K562 (cell line): Measurements from ENCODE around the gene NR1H3. TPM values are rescaled to one million over a fixed set of nuclear protein-coding genes. Genes with fewer than 3 reads are reported as not detected.
A peak's percentile ranks its signal among the peaks of the same experiment; 100 is the strongest.

Experiments
- C11orf30 ChIP-seq: fragments of 450-650 bp; IDR thresholded peaks from 2 replicates; pipeline ENCODE4 v1.6.1; 2016; ENCODE audit warnings: low read depth, mild to moderate bottlenecking
- CCNT2 ChIP-seq: IDR thresholded peaks from 2 replicates; pipeline ENCODE4 v1.6.1; 2011; ENCODE audit warnings: borderline replicate concordance, low read depth, mild to moderate bottlenecking, moderate library complexity, mixed read lengths, low read length; ENCODE audit not compliant: insufficient read length; ENCODE audit errors: extremely low read depth
- DMBX1 ChIP-seq: fragments of 250-450 bp; sonication (Bioruptor Pico); IDR thresholded peaks from 2 replicates; pipeline ENCODE4 v1.8.0; 2022; ENCODE audit warnings: inconsistent platforms, mild to moderate bottlenecking, moderate library complexity, borderline replicate concordance
- E2F8 ChIP-seq: fragments of 450-650 bp; IDR thresholded peaks from 2 replicates; pipeline ENCODE4 v1.7.1; 2018; ENCODE audit warnings: mild to moderate bottlenecking, low read depth; ENCODE audit not compliant: partially characterized antibody
- EZH2 ChIP-seq: IDR thresholded peaks from 2 replicates; pipeline ENCODE4 v1.6.1; 2012; ENCODE audit warnings: low read depth, mild to moderate bottlenecking, inconsistent platforms, low read length, borderline replicate concordance
- FOXM1 ChIP-seq, 2 experiments: fragments of 450-650 bp in 1 of 2; sonication (generic) in 1 of 2; formaldehyde crosslinking in 1 of 2; IDR thresholded peaks; 2 replicates each; pipeline versions ENCODE4 v1.6.1 to v1.9.0; 2017 to 2022; ENCODE audit warnings: low read depth in 2 of 2, mild to moderate bottlenecking in 2 of 2, missing genetic modification reagents in 1 of 2, moderate library complexity in 1 of 2
- HNRNPL ChIP-seq: fragments of 200-400 bp; formaldehyde crosslinking; IDR thresholded peaks from 2 replicates; pipeline ENCODE4 v1.6.1; 2017; ENCODE audit warnings: low read depth, mild to moderate bottlenecking, low read length
- KAT2B ChIP-seq: IDR thresholded peaks from one replicate; pipeline ENCODE4 v1.6.1; 2012; ENCODE audit warnings: low read depth, mild to moderate bottlenecking, control low read depth, inconsistent platforms, low read length, moderate library complexity
- KLF6 ChIP-seq: fragments of 250-450 bp; sonication (Bioruptor Pico); IDR thresholded peaks from 2 replicates; pipeline ENCODE4 v1.4.0; 2020; ENCODE audit warnings: mild to moderate bottlenecking, moderate library complexity, borderline replicate concordance
- LCOR ChIP-seq: sonication (generic); formaldehyde crosslinking; IDR thresholded peaks from 2 replicates; pipeline ENCODE4 v1.8.0; 2022; ENCODE audit warnings: mild to moderate bottlenecking, missing genetic modification reagents
- MEF2D ChIP-seq: conservative IDR thresholded peaks from 2 replicates; pipeline ENCODE4 v1.6.1; 2016; ENCODE audit warnings: low read depth, missing genetic modification characterization, missing compliant biosample characterization
- MITF ChIP-seq: IDR thresholded peaks from 2 replicates; pipeline ENCODE4 v1.6.1; 2014; ENCODE audit warnings: antibody characterized with exemption
- MYNN ChIP-seq, 2 experiments: sonication (generic); formaldehyde crosslinking in 1 of 2; IDR thresholded peaks; 2 replicates each; pipeline versions ENCODE4 v1.5.0 to v1.6.1; 2016 to 2020; ENCODE audit warnings: antibody characterized with exemption in 1 of 2, missing genetic modification reagents in 1 of 2
- NFXL1 ChIP-seq: fragments of 450-650 bp; formaldehyde crosslinking; IDR thresholded peaks from 2 replicates; pipeline ENCODE4 v1.4.0; 2021; ENCODE audit warnings: mild to moderate bottlenecking
- NR1H2 ChIP-seq: sonication (generic); formaldehyde crosslinking; IDR thresholded peaks from 2 replicates; pipeline ENCODE4 v1.4.0; 2020; ENCODE audit warnings: mild to moderate bottlenecking, missing genetic modification reagents
- SFPQ ChIP-seq: fragments of 200-400 bp; formaldehyde crosslinking; IDR thresholded peaks from 2 replicates; pipeline ENCODE4 v1.6.1; 2017; ENCODE audit warnings: mild to moderate bottlenecking, low read depth, low read length, moderate library complexity
- XRCC5 ChIP-seq: fragments of 200-400 bp; formaldehyde crosslinking; IDR thresholded peaks from 2 replicates; pipeline ENCODE4 v1.6.1; 2017; ENCODE audit warnings: low read depth, mild to moderate bottlenecking, low read length
- polyA plus RNA-seq, 8 experiments: library from polyadenylated mRNA; depleted of rRNA in 4 of 8; stranded (reverse) in 5 of 8; unstranded in 3 of 8; fragments of >200 nt; fragmentation: Nextera tagmentation in 2 of 8; fragmentation: Illumina TruSeq in 1 of 8; extraction: Ambion mirVana in 2 of 8; extraction: Trizol in 1 of 8; gene quantifications; 2 replicates each; pipeline versions ENCODE4 v1.2.1 to v1.2.3, GENCODE V29; 2011 to 2014; ENCODE audit warnings: inconsistent platforms in 1 of 8, missing spikeins in 1 of 8
- total RNA-seq, 7 experiments: library from RNA; depleted of rRNA in 6 of 7; stranded (reverse); fragments of >200 nt in 6 of 7; fragmentation: Illumina TruSeq in 2 of 7; extraction: Trizol in 2 of 7; gene quantifications; 2 replicates each; pipeline versions ENCODE4 v1.2.1 to v1.2.3, GENCODE V29; 2011 to 2021; ENCODE audit warnings: low replicate concordance in 1 of 7

The NR1H3 gene
- total and polyA plus RNA-seq, 9 of the 15 experiments (the other 6 are each of a cell fraction or from before 2014, with no cell fraction given) = 8.2 to 26.0 (median 11.9) TPM

GRCh38 chr11:47269002-47269828, 11.4 kb downstream of the NR1H3 start (continued):
- no peak for TF ChIP-seq CCNT2
- no peak for TF ChIP-seq LCOR (CRISPR knock-in tag)
- no peak for TF ChIP-seq KAT2B
- TF ChIP-seq NFXL1 (CRISPR knock-in tag) = no peak
- TF ChIP-seq DMBX1 (CRISPR knock-in tag) = peak; percentile 44; the same call in 1 of the 2 replicates
- TF ChIP-seq E2F8 = peak; percentile 67
- TF ChIP-seq C11orf30 = peak; percentile 44; the same call in 1 of the 2 replicates
- no peak for TF ChIP-seq NR1H2 (CRISPR knock-in tag)
- TF ChIP-seq MITF = no peak; the same call in 1 of the 2 replicates
- no peak for TF ChIP-seq KLF6
- TF ChIP-seq MYNN (IDR thresholded peaks at IDR 0.05) = peak; percentile 42; the same call in 1 of the 2 replicates
- TF ChIP-seq MYNN (CRISPR knock-in tag; IDR thresholded peaks at IDR 0.05) = no peak
- TF ChIP-seq SFPQ = no peak
- TF ChIP-seq MEF2D = no peak
- 0 out of 2 replicates have a peak, but pooled peaks have one; percentile 36 for TF ChIP-seq XRCC5
- peak; percentile 75 for TF ChIP-seq FOXM1 (IDR thresholded peaks at IDR 0.05; ENCODE audit: low read depth)
- TF ChIP-seq FOXM1 (CRISPR knock-in tag; IDR thresholded peaks at IDR 0.05; ENCODE audit: low read depth) = no peak
- TF ChIP-seq HNRNPL = no peak
- no peak for TF ChIP-seq EZH2
